ENCODE results near the gene MFNG. TPM values are rescaled to one million over a fixed set of nuclear protein-coding genes. Genes with fewer than 3 reads are reported as not detected.

Gene MFNG
- total RNA-seq, 1 experiment from 2014 or later: 0.07 TPM

DNA sequence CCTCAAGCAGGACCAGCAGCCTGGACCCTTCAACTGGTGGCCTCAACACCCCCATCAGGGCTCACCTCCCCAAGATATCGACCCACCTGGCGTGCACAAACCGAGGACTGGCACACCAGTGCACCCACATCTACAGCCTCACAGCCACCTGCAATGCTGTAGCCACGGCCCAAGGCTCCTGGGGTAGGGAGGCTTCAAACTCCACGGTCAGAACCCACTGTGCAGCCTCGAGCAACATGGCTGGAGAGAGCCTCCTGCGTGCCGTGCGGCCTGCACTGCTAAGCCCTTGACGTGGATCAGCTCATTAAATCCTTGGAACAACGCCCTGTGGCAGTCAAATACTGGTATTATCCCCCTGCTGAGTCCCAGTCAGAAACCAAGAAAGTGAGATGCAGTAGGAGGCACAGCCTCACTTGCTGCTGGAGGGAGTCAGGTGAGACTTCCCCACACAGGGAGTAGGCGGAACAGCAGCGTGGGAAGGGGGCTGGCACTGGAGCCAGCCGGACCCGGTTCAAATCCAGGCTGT, 28.4 kb upstream of the MFNG start:
- DNase-seq (ENCODE audit: low read depth): no peak

DNA sequence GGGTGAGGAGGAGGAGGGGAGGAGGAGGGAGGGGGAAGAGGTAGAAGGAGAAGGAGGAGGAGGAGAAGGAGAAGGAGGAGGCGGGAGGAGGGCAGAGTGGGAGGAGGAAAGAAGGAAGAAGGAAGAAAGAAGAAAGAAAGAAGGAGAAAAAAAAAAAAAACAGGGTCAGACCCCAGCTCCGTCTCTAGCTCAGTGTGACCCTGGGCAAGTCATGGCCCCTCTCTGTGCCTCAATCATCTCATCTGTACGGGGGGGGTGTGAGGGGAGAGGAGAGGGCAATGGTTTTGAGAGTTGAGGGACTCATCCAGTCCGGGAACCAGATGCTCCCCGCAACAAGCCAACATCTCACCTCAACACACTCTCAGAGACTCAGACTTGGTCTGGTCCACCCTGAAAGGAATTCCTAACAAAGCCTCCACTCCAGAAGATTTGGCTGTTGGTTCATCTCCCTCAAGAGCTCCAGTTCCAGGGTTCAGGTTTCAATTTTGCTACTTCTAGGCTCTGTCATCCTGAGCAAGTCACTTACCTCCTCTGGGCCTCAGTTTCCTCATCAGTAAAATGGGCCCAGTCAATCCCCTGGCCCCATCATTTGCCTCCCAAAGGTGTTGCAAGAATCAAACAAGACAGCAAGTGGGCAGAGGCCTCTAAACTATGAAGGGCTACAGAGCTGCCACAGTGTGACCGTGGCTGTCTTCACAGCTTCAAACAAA, 25.4 kb upstream of the MFNG start:
- DNase-seq (ENCODE audit: low read depth): no peak

GRCh38 chr22:37510091-37510490, 23.9 kb upstream of the MFNG start:
- no peak for DNase-seq (ENCODE audit: low read depth)

GRCh38 chr22:37509059-37509860, 23.1 kb upstream of the MFNG start:
- no peak for DNase-seq (ENCODE audit: low read depth)

GRCh38 chr22:37508431-37508992, 22.3 kb upstream of the MFNG start:
- DNase-seq (ENCODE audit: low read depth): no peak

DNA sequence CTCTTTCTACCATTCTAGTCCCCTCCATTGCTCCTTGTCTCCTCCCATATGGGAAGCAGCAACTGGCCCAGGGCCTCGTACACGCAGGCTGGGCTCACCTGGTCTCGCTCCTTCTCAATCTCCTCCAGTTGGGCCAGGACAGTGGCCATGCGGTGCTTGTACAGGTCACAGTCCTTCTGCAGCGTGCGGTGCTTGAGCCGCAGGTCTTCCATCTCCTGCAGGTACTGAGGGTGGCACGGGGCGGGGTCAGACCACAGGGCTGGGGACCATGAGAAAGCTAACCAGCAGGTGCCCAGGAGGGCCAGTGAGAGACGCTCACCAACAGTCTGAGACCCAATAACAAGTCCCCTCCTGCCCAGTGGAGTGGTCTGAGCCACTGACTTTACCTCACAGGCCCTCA, 21.5 kb upstream of the MFNG start:
- no peak for DNase-seq (ENCODE audit: low read depth)

DNA sequence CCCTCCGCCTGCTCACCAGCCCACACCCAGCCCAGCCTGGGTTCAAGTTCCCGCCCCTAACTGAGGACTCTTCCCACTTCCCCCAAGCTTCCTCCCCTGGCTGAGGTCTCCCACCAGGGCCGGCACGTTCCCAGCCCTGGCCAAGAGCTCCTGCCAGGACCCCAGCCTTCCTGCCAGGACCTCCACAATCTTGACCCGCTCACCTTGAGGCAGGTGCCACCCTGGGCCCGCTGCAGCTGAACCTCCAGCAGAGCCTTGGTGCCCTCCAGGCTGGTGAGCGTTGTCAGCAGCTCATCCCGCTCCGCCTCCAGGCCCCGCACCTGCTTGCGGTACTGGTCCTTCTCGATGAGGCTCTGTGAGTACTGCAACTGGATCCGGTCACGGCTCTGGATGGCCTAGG, 19.8 kb upstream of the MFNG start:
- no peak for DNase-seq (ENCODE audit: low read depth)

DNA sequence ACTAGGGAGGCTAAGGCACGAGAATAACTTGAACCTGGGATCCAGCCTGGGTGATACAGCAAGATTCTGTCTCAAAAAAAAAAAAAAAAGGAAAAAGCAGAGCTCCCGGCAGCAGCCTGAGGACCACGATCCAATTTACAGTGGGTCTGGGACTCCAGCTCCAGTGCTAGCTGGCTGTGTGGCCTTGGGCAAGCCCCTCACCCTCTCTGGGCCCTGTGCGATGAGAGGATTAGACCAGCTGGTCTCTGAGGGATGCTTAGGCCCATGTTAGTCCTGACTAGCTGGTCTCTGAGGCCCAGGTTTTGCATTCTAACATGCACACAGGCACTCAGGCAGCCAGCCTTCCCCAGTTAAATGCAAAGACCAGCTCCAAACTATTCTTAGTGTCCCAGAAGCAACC, 19.4 kb upstream of the MFNG start:
- no peak for DNase-seq (ENCODE audit: low read depth)

DNA sequence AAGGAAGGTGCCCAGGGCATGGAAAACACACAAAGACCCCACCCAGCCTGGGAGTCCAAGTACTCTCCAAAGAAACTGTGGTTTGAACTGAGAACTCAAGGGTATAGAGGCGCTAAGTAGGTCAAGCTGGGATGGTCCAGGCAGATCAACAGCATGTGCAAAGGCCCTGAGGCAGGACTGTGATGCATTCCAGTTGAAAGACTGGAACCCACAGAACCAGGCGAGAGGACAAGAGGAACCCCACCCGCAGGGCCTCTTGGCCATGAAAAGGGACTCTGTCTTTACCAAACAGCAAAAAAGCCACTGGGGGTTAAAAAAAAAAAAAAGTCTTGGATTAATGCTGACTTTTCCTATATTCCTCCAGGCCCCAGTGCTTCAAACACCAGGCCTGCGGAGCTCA, 18.8 kb upstream of the MFNG start:
- DNase-seq (ENCODE audit: low read depth): no peak

GRCh38 chr22:37503850-37504249, 17.7 kb upstream of the MFNG start:
- DNase-seq (ENCODE audit: low read depth): peak; percentile 50

DNA sequence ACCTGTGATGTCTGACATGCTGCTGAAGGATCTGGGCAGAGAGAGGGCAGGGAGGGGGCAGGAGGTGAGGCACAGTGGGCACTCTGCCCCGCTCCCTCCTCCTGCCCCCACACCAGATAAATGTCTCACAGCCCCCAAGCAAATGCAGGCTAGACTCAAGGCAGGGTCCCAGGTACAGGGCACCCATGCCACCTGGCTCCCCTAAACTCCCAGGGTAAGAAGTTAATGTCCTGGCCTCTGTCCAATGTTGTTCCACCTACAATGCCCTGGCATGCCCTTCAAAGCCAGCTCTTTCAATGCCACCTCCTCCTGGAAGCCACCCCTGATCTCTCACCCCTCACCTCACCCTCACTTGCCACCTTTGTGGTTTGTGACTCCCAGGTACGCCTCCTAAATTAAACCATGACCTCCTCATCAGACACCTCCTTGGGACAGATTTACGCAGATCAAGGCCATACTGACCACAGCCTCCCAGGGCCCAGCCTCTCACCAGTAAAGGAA, 17.0 kb upstream of the MFNG start:
- DNase-seq (ENCODE audit: low read depth): no peak

DNA sequence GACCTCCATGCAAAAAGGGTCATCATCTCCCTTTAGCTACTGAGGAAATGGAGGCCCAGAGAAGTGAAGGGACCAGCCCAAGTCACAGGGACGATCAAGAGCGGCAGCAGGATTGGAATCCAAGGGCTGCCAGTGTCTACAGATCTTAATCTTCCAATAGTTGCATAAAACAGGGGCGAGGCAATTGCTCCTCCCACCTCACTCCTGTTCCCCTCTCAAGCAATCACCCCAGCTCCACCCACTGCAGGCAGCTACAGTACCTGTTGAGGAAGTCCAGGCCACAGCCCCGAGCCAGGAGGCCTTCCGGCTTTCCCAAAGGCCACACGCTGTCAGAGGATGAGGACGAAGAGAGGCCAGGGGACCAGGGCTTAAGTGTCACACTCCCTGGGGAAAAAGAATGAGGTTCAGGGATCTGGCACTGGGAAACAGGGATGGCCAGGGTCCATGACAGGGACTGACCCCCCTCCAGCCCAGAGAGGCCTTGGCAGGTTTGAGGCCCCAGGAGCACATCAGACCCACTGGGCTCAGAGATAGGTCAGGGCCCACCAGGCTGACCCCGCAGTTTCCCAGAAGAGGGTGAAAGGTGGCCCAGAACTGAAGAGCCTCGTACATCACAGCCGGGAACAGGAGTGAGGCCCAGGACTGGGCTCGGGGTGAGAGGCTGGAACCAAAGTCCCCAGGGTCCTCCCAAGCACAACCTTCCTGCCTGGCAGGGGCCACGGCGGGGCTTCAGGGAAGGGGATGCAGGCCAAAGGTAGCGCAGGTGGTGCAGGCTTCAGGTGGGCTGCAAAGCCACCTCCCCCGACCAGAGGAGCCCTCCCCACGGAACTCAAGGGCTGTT, 16.4 kb upstream of the MFNG start:
- no peak for DNase-seq (ENCODE audit: low read depth)

GRCh38 chr22:37501610-37502341, 15.6 kb upstream of the MFNG start:
- peak; percentile 84 for DNase-seq (ENCODE audit: low read depth)

GRCh38 chr22:37500745-37501609, 14.8 kb upstream of the MFNG start:
- no peak for DNase-seq (ENCODE audit: low read depth)

- no peak for DNase-seq (ENCODE audit: low read depth)
Observed at GRCh38 chr22:37499789-37500540, 13.8 kb upstream of the MFNG start.

DNA sequence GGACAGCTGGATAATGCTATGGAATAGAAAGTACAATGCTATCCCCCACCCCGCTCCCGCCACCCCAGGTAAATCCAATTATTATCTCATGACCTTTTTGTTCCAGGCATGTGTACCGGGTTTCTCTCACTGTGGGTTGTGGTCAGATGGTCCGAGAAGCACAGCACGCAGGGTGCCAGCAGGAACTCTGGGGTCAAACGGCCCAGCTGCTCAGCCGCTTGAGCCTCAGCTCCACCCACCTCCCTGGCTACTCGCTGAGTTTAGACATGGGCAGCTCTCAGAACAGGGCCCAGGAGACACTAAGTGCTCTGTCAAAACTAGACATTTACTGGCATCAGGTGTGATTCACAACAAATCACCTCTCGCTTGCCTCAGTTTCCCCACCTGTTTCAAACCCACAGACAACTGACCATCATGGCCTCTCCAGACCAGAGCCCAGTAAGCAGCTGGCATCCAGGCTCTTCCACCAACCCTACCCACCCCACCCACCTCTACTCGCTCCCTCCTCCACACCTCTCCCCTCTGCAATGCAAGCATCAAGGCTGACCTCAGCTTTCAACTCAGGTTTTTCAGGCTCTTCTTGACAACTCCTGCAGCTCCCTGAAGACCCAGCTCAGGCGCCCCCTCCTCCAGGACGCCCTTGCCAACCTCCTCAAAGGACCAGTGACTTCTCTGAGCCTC, 13.0 kb upstream of the MFNG start:
- no peak for DNase-seq (ENCODE audit: low read depth)

DNA sequence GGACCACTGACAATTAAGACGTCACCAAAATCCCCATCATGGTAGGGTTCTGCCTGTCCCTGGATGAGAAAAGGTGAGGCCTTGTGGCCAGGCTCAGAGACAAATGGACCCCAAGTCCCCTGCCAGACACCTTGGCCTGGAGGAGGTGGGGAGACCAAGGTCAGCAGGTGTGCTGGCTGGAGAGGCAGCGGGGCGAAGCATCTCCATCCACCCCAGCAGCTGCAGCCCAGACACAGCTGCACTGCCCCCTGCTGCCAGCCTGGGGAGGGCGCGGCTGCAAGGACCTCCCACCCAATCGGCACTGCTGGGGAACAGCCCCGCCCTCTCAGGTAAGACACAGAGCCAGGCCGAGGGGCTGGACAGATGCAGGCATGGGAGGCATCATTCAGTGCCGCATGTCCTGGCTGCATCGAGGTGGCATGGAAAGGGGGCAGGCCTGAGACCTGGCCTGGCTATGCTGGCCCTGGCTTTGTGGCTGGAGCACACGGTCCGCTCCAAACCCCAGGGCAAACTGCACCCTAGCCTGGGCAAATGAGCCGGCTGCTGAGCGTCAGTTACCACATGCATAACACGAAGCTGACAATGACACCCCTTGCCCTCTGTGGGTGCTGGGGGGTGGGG, 12.2 kb upstream of the MFNG start:
- DNase-seq (ENCODE audit: low read depth): no peak

- peak; percentile 95 for DNase-seq (ENCODE audit: low read depth)
Observed at GRCh38 chr22:37497062-37497599, 10.9 kb upstream of the MFNG start.
